HTERT RPE-1 (cell line): Measurements from ENCODE around the gene SDHA.
"Not testable (repeated sequence)": the region's sequence is repeated elsewhere in the genome, so short reads cannot be mapped to it uniquely, and the experiment has no call there.

Experiments used
- in situ Hi-C: fragments of 300-500 bp; cut with MboI; formaldehyde crosslinking; loops from 4 replicates; pipeline ENCODE4 v1.14.3; 2020; ENCODE audit warnings: low sequenced_read_pairs

The SDHA gene

GRCh38 chr5:218457-219291 is 554 bp downstream of the SDHA start:
- in situ Hi-C loops: no loop called here

GRCh38 chr5:219460-219863 is 1.3 kb downstream of the SDHA start:
- in situ Hi-C loops: no loop called here

- in situ Hi-C loops: no loop called here
Observed at GRCh38 chr5:219991-220390, 1.9 kb downstream of the SDHA start.

- in situ Hi-C loops: not testable (repeated sequence)
Observed at GRCh38 chr5:222951-223715, 5.0 kb downstream of the SDHA start.

- in situ Hi-C loops: no loop called here
Observed at GRCh38 chr5:223791-224190, 5.7 kb downstream of the SDHA start.

- in situ Hi-C loops: no loop called here
Observed at GRCh38 chr5:225334-225733, 7.2 kb downstream of the SDHA start.

GRCh38 chr5:227375-227774 is 9.3 kb downstream of the SDHA start:
- in situ Hi-C loops: not testable (repeated sequence)

GRCh38 chr5:228886-229285 is 10.8 kb downstream of the SDHA start:
- in situ Hi-C loops: no loop called here

- in situ Hi-C loops: no loop called here
Observed at GRCh38 chr5:230711-231110, 12.6 kb downstream of the SDHA start.

GRCh38 chr5:231661-232060 is 13.5 kb downstream of the SDHA start:
- in situ Hi-C loops: no loop called here

GRCh38 chr5:233426-233825 is 15.3 kb downstream of the SDHA start:
- in situ Hi-C loops: not testable (repeated sequence)

GRCh38 chr5:234450-234849 is 16.3 kb downstream of the SDHA start:
- in situ Hi-C loops: no loop called here

- in situ Hi-C loops: not testable (repeated sequence)
Observed at GRCh38 chr5:235527-235926, 17.4 kb downstream of the SDHA start.

- in situ Hi-C loops: not testable (repeated sequence)
Observed at GRCh38 chr5:237931-238330, 19.8 kb downstream of the SDHA start.

- in situ Hi-C loops: not testable (repeated sequence)
Observed at GRCh38 chr5:240550-240949, 22.4 kb downstream of the SDHA start.

- in situ Hi-C loops: not testable (repeated sequence)
Observed at GRCh38 chr5:241045-241669, 23.0 kb downstream of the SDHA start.

- in situ Hi-C loops: not testable (repeated sequence)
Observed at GRCh38 chr5:243683-244367, 25.7 kb downstream of the SDHA start.

GRCh38 chr5:245717-246116 is 27.6 kb downstream of the SDHA start:
- in situ Hi-C loops: not testable (repeated sequence)

GRCh38 chr5:250396-250795 is 32.3 kb downstream of the SDHA start:
- in situ Hi-C loops: not testable (repeated sequence)

GRCh38 chr5:251016-251415 is 32.9 kb downstream of the SDHA start:
- in situ Hi-C loops: not testable (repeated sequence)

- in situ Hi-C loops: not testable (repeated sequence)
Observed at GRCh38 chr5:251538-251937, 33.4 kb downstream of the SDHA start.
